Mononuclear cell (primary cell): ENCODE data around the gene CLEC10A. TPM values are rescaled to one million over a fixed set of nuclear protein-coding genes. Genes with fewer than 3 reads are reported as not detected.

ENCODE experiments used
- total RNA-seq: library from RNA; depleted of rRNA; stranded (reverse); fragments of >200 nt; gene quantifications from one replicate; pipeline ENCODE4 v1.2.3, GENCODE V29; 2012

CLEC10A gene
- total RNA-seq, 1 donor: 8.6 TPM

Other genes with a start within 250 kb of the CLEC10A start
- not detected for gene TEKT1, start 248.5 kb downstream of the CLEC10A start, total RNA-seq
- 4.4 TPM for gene ALOX12, start 84.2 kb downstream of the CLEC10A start, total RNA-seq
- gene RNASEK, start 67.6 kb downstream of the CLEC10A start, total RNA-seq: 76.8 TPM
- not detected for gene BCL6B, start 57.2 kb downstream of the CLEC10A start, total RNA-seq
- gene SLC16A13, start 44.2 kb downstream of the CLEC10A start, total RNA-seq: 0.42 TPM
- gene SLC16A11, start 36.2 kb downstream of the CLEC10A start, total RNA-seq: 0.63 TPM
- gene ASGR2, start 34.6 kb upstream of the CLEC10A start, total RNA-seq: 12.9 TPM
- gene ASGR1, start 99.1 kb upstream of the CLEC10A start, total RNA-seq: 4.6 TPM
- gene DLG4, start 139.6 kb upstream of the CLEC10A start, total RNA-seq: 9.0 TPM
- gene ACADVL, start 139.7 kb upstream of the CLEC10A start, total RNA-seq: 143 TPM
- 23.1 TPM for gene DVL2, start 154.3 kb upstream of the CLEC10A start, total RNA-seq
- gene PHF23, start 159.2 kb upstream of the CLEC10A start, total RNA-seq: 6.5 TPM
- 396 TPM for gene GABARAP, start 162.2 kb upstream of the CLEC10A start, total RNA-seq
- 38.8 TPM for gene CTDNEP1, start 171.5 kb upstream of the CLEC10A start, total RNA-seq
- 14.4 TPM for gene ELP5, start 172.0 kb upstream of the CLEC10A start, total RNA-seq
- 0.10 TPM for gene CLDN7, start 182.2 kb upstream of the CLEC10A start, total RNA-seq
- not detected for gene SLC2A4, start 201.5 kb upstream of the CLEC10A start, total RNA-seq
- not detected for gene YBX2, start 214.4 kb upstream of the CLEC10A start, total RNA-seq
- gene EIF5A, start 227.4 kb upstream of the CLEC10A start, total RNA-seq: 340 TPM
- gene GPS2, start 235.1 kb upstream of the CLEC10A start, total RNA-seq: 65.9 TPM
- 4.8 TPM for gene NEURL4, start 249.1 kb upstream of the CLEC10A start, total RNA-seq